Small intestine (tissue), 7 donors: Measurements from ENCODE around the gene RCSD1. TPM values are rescaled to one million over a fixed set of nuclear protein-coding genes. Genes with fewer than 3 reads are reported as not detected.
A peak's percentile ranks its signal among the peaks of the same experiment; 100 is the strongest.
"Not testable (repeated sequence)": the region's sequence is repeated elsewhere in the genome, so short reads cannot be mapped to it uniquely, and the experiment has no call there.

Experiments
- DNase-seq, 2 donors: peaks; one replicate each; pipeline versions ENCODE4 v3.0.0 to v3.0.0-alpha.2; 2013
- FAIRE-seq: peaks from 2 replicates; lab custom pipeline; 2012; peaks lifted over from hg19 to GRCh38; lab: Jason Lieb, UNC
- H3K27ac ChIP-seq, 3 donors: one replicate each; pipeline ENCODE4 v1.5.1; 2013; ENCODE audit warnings: low read length in 2 of 3, mild to moderate bottlenecking in 2 of 3, control low read depth in 1 of 3, inconsistent platforms in 1 of 3, low read depth in 1 of 3, moderate library complexity in 1 of 3
- H3K27me3 ChIP-seq, 3 donors: one replicate each; pipeline ENCODE4 v1.6.1; 2013; ENCODE audit warnings: low read length in 3 of 3, inconsistent platforms in 1 of 3; ENCODE audit not compliant: control insufficient read depth in 3 of 3, insufficient read depth in 3 of 3
- H3K36me3 ChIP-seq, 3 donors: one replicate each; pipeline ENCODE4 v1.6.1; 2013; ENCODE audit warnings: low read length in 3 of 3, inconsistent platforms in 1 of 3, low read depth in 1 of 3, mild to moderate bottlenecking in 1 of 3, moderate library complexity in 1 of 3; ENCODE audit not compliant: control insufficient read depth in 3 of 3, insufficient read depth in 2 of 3
- H3K4me1 ChIP-seq, 3 donors: one replicate each; pipeline ENCODE4 v1.6.1; 2013; ENCODE audit warnings: low read length in 2 of 3, inconsistent platforms in 1 of 3, low read depth in 1 of 3, mild to moderate bottlenecking in 1 of 3, moderate library complexity in 1 of 3; ENCODE audit not compliant: control insufficient read depth in 3 of 3, insufficient read depth in 2 of 3
- H3K4me3 ChIP-seq, 3 donors: one replicate each; pipeline ENCODE4 v1.5.1; 2013; ENCODE audit warnings: low read length in 3 of 3, control low read depth in 1 of 3, inconsistent platforms in 1 of 3, low read depth in 1 of 3, mild to moderate bottlenecking in 1 of 3, moderate library complexity in 1 of 3
- H3K9me3 ChIP-seq, 2 donors: one replicate each; pipeline ENCODE4 v1.6.1; 2013; ENCODE audit warnings: low read depth in 1 of 2, low read length in 1 of 2; ENCODE audit not compliant: control insufficient read depth in 2 of 2, insufficient read depth in 1 of 2
- WGBS, 3 donors: extraction: QIAGEN DNeasy Blood & Tissue Kit; methylation state at CpG; one replicate each; pipeline ENCODE4 v1.1.7; 2013; 5-methylcytosine and 5-hydroxymethylcytosine counted together
- polyA plus RNA-seq, 4 donors: library from polyadenylated mRNA; stranded (reverse) in 3 of 4; unstranded in 1 of 4; fragments of 200-250 nt in 3 of 4; fragments of 120-200 nt in 1 of 4; gene quantifications; one replicate each; pipeline versions ENCODE4 v1.2.1 to v1.2.3, GENCODE V29; 2013
- donor health status: healthy with polysubstance abuse.
- donor health status: control.
- donor health status: control.
- donor health status: Bipolar disorder and iron deficiency.
- donor health status: healthy.

RCSD1 gene
- polyA plus RNA-seq, 4 donors: 2.0 to 14.1 (median 8.0) TPM

- 76 to 86% (median 81%) methylated on average over 2 of the region's 2 CpGs for WGBS, 3 donors
- FAIRE-seq: not testable (repeated sequence)
These were observed 16.0 kb upstream of the RCSD1 start for GRCh38 chr1:167613984-167614383.

DNA sequence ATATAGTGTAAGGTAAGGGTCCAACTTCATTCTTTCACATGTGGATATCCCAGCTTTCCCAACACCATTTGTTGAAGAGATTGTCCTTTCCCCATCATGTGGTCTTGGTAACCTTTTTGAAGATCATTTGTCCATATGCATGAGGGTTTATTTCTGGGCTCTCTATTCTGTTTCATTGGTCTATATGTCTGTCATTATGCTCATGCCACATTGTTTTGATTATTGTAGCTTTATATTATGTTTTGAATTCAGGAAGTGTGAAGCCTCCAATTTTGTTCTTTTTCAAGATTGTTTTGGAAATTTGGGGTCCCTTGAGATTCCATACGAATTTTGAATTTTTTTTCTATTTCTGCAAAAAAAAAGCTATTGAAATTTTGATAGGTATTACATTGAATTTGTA lies 15.2 kb upstream of the RCSD1 start:
- FAIRE-seq: peak; percentile 10
- Histone ChIP-seq H3K27me3 (peaks cover 0 to 7% (median 0%) of the 10 kb centered on the region in 3 donors), H3K27ac (no peak overlapping the region), H3K9me3 (peaks cover 0 to 2% of the 10 kb centered on the region in 2 donors), H3K4me3 (no peak overlapping the region), H3K36me3 (no peaks in the 10 kb centered on the region), H3K4me1 (peaks cover 0 to 4% (median 0%) of the 10 kb centered on the region in 3 donors)
- no peak for DNase-seq
- WGBS, 3 donors: 72 to 91% (median 86%) methylated on average over 1 of the region's 1 CpG

More at GRCh38 chr1:167613984-167614383, 16.0 kb upstream of the RCSD1 start:
- H3K4me1 ChIP-seq, H3K9me3 ChIP-seq, H3K4me3 ChIP-seq, H3K27me3 ChIP-seq, H3K27ac ChIP-seq, DNase-seq, H3K36me3 ChIP-seq: not testable (repeated sequence)

DNA sequence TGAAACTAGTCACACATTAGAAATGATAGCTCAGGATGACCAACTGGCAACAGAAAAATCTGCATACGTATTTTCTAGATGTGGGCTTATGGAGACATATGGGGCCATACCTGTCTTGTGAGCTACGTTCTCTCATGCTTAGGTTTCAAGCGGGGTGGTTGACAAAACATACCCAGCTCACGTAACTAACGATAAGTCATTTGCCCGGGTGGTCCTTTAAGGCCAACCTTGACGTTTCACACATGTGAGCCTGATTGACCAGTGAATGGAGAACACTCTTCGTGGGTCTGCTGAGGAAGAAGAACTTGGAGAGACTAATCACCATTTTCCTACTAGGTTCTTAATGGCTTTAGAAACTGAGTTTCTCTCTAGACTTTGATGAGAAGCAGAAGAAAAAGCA lies 13.5 kb upstream of the RCSD1 start:
- Histone ChIP-seq H3K9me3 (peaks cover 0 to 2% of the 10 kb centered on the region in 2 donors), H3K4me1 (peaks cover 0 to 4% (median 0%) of the 10 kb centered on the region in 3 donors), H3K27me3 (peaks cover 0 to 8% (median 0%) of the 10 kb centered on the region in 3 donors), H3K27ac (peak overlapping the region in 1 of 3 donors; percentile 74), H3K36me3 (no peaks in the 10 kb centered on the region), H3K4me3 (no peak overlapping the region)
- no peak for DNase-seq
- no peak for FAIRE-seq
- WGBS, 3 donors: 91 to 95% (median 93%) methylated on average over 8 of the region's 8 CpGs

GRCh38 chr1:167617153-167618147 lies 12.6 kb upstream of the RCSD1 start:
- peaks cover 0 to 8% (median 0%) of the 10 kb centered on the region in 3 donors for H3K27me3 ChIP-seq
- H3K27ac ChIP-seq: peak overlapping the region in 1 of 3 donors; percentile 74
- H3K4me1 ChIP-seq: peaks cover 0 to 4% (median 0%) of the 10 kb centered on the region in 3 donors
- DNase-seq: peak in 1 of 2 donors; percentile 29
- H3K4me3 ChIP-seq: no peak overlapping the region
- WGBS, 3 donors: 31 to 60% (median 54%) methylated on average over 8 of the region's 8 CpGs
- peaks cover 0 to 2% of the 10 kb centered on the region in 2 donors for H3K9me3 ChIP-seq
- FAIRE-seq: no peak
- no peaks in the 10 kb centered on the region for H3K36me3 ChIP-seq

GRCh38 chr1:167618366-167618765 lies 11.7 kb upstream of the RCSD1 start:
- Histone ChIP-seq H3K4me3 (no peak overlapping the region), H3K9me3 (peaks cover 0 to 2% of the 10 kb centered on the region in 2 donors), H3K4me1 (peaks cover 0 to 4% (median 0%) of the 10 kb centered on the region in 3 donors), H3K27me3 (peaks cover 0 to 8% (median 0%) of the 10 kb centered on the region in 3 donors), H3K36me3 (no peaks in the 10 kb centered on the region), H3K27ac (peak overlapping the region in 1 of 3 donors; percentile 71)
- WGBS, 3 donors: 82 to 90% (median 84%) methylated on average over 13 of the region's 13 CpGs
- DNase-seq (no peak), FAIRE-seq (no peak)

DNA sequence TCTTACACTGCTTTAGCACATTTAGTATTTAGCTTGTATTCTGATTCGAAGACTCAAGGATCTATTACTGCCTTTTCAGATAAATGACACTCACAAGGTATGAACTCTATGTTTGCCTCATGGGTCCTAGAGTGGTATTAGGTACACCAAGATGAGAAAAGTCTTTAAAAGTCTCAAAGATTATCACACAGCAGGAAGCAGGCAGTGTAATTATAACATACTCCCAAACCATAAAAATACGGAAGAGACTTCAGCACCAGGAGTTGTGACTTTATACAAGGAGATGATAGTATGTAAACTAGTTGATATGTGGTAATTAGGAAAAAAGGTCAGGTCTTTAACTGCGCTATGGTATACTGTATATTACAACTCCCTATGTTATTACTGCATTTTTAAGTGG lies 11.2 kb upstream of the RCSD1 start:
- peaks cover 0 to 8% (median 0%) of the 10 kb centered on the region in 3 donors for H3K27me3 ChIP-seq
- H3K9me3 ChIP-seq: peaks cover 0 to 2% of the 10 kb centered on the region in 2 donors
- H3K36me3 ChIP-seq: no peaks in the 10 kb centered on the region
- H3K4me1 ChIP-seq: peaks cover 0 to 4% (median 0%) of the 10 kb centered on the region in 3 donors
- FAIRE-seq (no peak), DNase-seq (no peak)
- H3K27ac ChIP-seq: peak overlapping the region in 1 of 3 donors; percentile 71
- no peak overlapping the region for H3K4me3 ChIP-seq
- 72 to 86% (median 79%) methylated on average over 3 of the region's 3 CpGs for WGBS, 3 donors

DNA sequence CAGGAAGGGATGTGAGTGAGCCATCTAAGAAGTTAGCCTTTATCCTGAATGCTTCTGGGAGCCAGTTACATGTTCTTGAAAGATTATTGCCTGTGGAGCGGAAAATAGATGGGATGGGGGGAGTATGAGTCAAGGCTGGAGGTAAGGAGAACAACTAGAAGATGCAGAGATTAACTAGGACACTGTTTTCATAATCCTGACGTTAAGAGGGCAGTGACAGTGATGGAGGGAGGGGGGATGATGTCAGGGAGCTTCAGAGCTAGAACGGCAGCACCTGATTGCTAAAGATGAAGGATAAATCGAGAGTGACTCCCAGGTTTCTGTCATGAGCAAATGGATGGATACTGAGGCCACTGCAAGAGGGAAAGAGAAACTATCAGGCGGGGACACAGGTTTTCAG lies 10.0 kb upstream of the RCSD1 start:
- DNase-seq: no peak
- WGBS, 3 donors: 56 to 59% (median 58%) methylated on average over 5 of the region's 5 CpGs
- Histone ChIP-seq H3K4me3 (no peak overlapping the region), H3K36me3 (no peaks in the 10 kb centered on the region), H3K27me3 (peaks cover 0 to 14% (median 0%) of the 10 kb centered on the region in 3 donors), H3K9me3 (peaks cover 0 to 4% of the 10 kb centered on the region in 2 donors), H3K27ac (peak overlapping the region in 1 of 3 donors; percentile 0), H3K4me1 (peaks cover 0 to 4% (median 0%) of the 10 kb centered on the region in 3 donors)
- FAIRE-seq: no peak

DNA sequence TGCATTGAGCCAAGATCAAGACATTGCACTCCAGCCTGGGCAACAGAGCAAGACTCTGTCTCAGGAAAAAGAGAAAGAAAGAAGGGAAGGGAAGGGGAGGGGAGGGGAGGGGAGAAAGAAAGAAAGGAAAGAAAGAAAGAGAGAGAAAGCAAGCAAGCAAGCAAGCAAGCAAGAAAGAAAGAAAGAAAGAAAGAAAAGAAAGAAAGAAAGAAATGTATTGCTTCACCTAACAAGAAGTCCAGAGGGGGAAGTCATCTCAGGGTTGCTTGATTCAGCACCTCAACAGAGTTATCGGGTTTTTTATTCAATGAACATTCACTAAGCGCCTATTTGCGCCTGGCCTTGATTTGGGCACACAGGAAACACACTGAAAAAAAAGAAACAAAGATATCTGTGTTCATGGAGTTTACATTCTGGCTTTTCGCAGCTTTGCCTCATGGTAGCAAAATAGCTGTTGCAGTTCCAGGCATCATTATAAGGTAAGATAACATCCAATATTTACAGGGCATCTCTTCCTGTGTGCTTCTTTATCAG lies 8.2 kb upstream of the RCSD1 start:
- Histone ChIP-seq H3K36me3 (no peaks in the 10 kb centered on the region), H3K4me3 (no peak overlapping the region), H3K27ac (no peak overlapping the region), H3K27me3 (peaks cover 0 to 16% (median 0%) of the 10 kb centered on the region in 3 donors), H3K4me1 (peaks cover 0 to 4% (median 0%) of the 10 kb centered on the region in 3 donors), H3K9me3 (peaks cover 0 to 6% of the 10 kb centered on the region in 2 donors)
- DNase-seq (no peak), FAIRE-seq (no peak)
- WGBS, 3 donors: 81 to 86% (median 82%) methylated on average over 4 of the region's 4 CpGs
